ENCODE results near the gene MECR.

- no peak for TF ChIP-seq POLR2A (IDR thresholded peaks at IDR 0.05)
- no peak for TF ChIP-seq CTCF (IDR thresholded peaks at IDR 0.05)
These were observed 19.3 kb upstream of the MECR start for GRCh38 chr1:29249951-29250581.

All from esophagus squamous epithelium (tissue), 4 donors.